ENCODE results near the gene CPA3. TPM values are rescaled to one million over a fixed set of nuclear protein-coding genes. Genes with fewer than 3 reads are reported as not detected.

The CPA3 gene
- total and polyA plus RNA-seq, 5 experiments from 2014 or later = not detected

GRCh38 chr3:148873270-148873927, 8.3 kb downstream of the CPA3 start:
- Mint-ChIP-seq H3K9me3 (no peaks in the 10 kb centered on the region), H3K4me1 (peaks cover 0 to 1% (median 0%) of the 10 kb centered on the region in 4 donors), H3K27me3 (peaks cover 0 to 9% (median 3%) of the 10 kb centered on the region in 5 donors), H3K4me3 (no peak overlapping the region), H3K27ac (no peak overlapping the region), H3K36me3 (no peaks in the 10 kb centered on the region)
- POLR2A ChIA-PET = no interaction called here
- ATAC-seq (no peak), DNase-seq (no peak)

- peaks cover under 1 to 9% (median 3%) of the 10 kb centered on the region in 5 donors for H3K27me3 Mint-ChIP-seq
- ATAC-seq = no peak
Observed at GRCh38 chr3:148873977-148874376, 8.9 kb downstream of the CPA3 start.

GRCh38 chr3:148878095-148878494, 13.0 kb downstream of the CPA3 start:
- Mint-ChIP-seq H3K4me3 (no peak overlapping the region), H3K27ac (no peak overlapping the region), H3K36me3 (no peaks in the 10 kb centered on the region), H3K9me3 (no peaks in the 10 kb centered on the region), H3K27me3 (peaks cover 3 to 9% (median 5%) of the 10 kb centered on the region in 5 donors), H3K4me1 (no peaks in the 10 kb centered on the region)
- no peak for DNase-seq
- no peak for ATAC-seq
- POLR2A ChIA-PET = no interaction called here

More at GRCh38 chr3:148873977-148874376, 8.9 kb downstream of the CPA3 start:
- no peaks in the 10 kb centered on the region for H3K36me3 Mint-ChIP-seq
- POLR2A ChIA-PET = no interaction called here
- peaks cover 0 to 1% (median 0%) of the 10 kb centered on the region in 4 donors for H3K4me1 Mint-ChIP-seq
- no peak overlapping the region for H3K4me3 Mint-ChIP-seq
- H3K27ac Mint-ChIP-seq = no peak overlapping the region
- DNase-seq = no peak
- no peaks in the 10 kb centered on the region for H3K9me3 Mint-ChIP-seq

- H3K9me3 Mint-ChIP-seq = no peaks in the 10 kb centered on the region
- H3K36me3 Mint-ChIP-seq = no peaks in the 10 kb centered on the region
- DNase-seq (no peak), ATAC-seq (no peak)
- peaks cover 3 to 9% (median 5%) of the 10 kb centered on the region in 5 donors for H3K27me3 Mint-ChIP-seq
- no peak overlapping the region for H3K4me3 Mint-ChIP-seq
- POLR2A ChIA-PET = interaction anchor here (0.6 kb wide), 1 partner anchor 11 kb away, joined by 3 read pairs; no protein-coding TSS in a partner anchor
- H3K4me1 Mint-ChIP-seq = no peaks in the 10 kb centered on the region
- H3K27ac Mint-ChIP-seq = no peak overlapping the region
Observed at GRCh38 chr3:148879256-148879655, 14.2 kb downstream of the CPA3 start.

- no peak overlapping the region for H3K4me3 Mint-ChIP-seq
- no peak for DNase-seq
- ATAC-seq = no peak
- H3K27me3 Mint-ChIP-seq = peaks cover 0 to 9% (median 5%) of the 10 kb centered on the region in 5 donors
- POLR2A ChIA-PET = no interaction called here
- H3K9me3 Mint-ChIP-seq = no peaks in the 10 kb centered on the region
- H3K4me1 Mint-ChIP-seq = no peaks in the 10 kb centered on the region
- no peaks in the 10 kb centered on the region for H3K36me3 Mint-ChIP-seq
- H3K27ac Mint-ChIP-seq = no peak overlapping the region
Observed at GRCh38 chr3:148880681-148881080, 15.6 kb downstream of the CPA3 start.

GRCh38 chr3:148881286-148881685, 16.2 kb downstream of the CPA3 start:
- H3K9me3 Mint-ChIP-seq = no peaks in the 10 kb centered on the region
- no peaks in the 10 kb centered on the region for H3K4me1 Mint-ChIP-seq
- POLR2A ChIA-PET = no interaction called here
- DNase-seq (no peak), ATAC-seq (no peak)
- H3K4me3 Mint-ChIP-seq = no peak overlapping the region
- peaks cover 2 to 9% (median 5%) of the 10 kb centered on the region in 5 donors for H3K27me3 Mint-ChIP-seq
- no peaks in the 10 kb centered on the region for H3K36me3 Mint-ChIP-seq
- no peak overlapping the region for H3K27ac Mint-ChIP-seq

- Mint-ChIP-seq H3K4me1 (no peaks in the 10 kb centered on the region), H3K9me3 (no peaks in the 10 kb centered on the region), H3K36me3 (no peaks in the 10 kb centered on the region), H3K27ac (no peak overlapping the region), H3K27me3 (peaks cover 2 to 6% (median 4%) of the 10 kb centered on the region in 5 donors), H3K4me3 (no peak overlapping the region)
- DNase-seq = no peak
- POLR2A ChIA-PET = no interaction called here
- no peak for ATAC-seq
Observed at GRCh38 chr3:148882288-148882687, 17.2 kb downstream of the CPA3 start.

GRCh38 chr3:148883163-148883562, 18.1 kb downstream of the CPA3 start:
- H3K27me3 Mint-ChIP-seq = peaks cover 3 to 14% (median 7%) of the 10 kb centered on the region in 5 donors
- no peaks in the 10 kb centered on the region for H3K36me3 Mint-ChIP-seq
- no peak overlapping the region for H3K4me3 Mint-ChIP-seq
- DNase-seq (no peak), ATAC-seq (no peak)
- POLR2A ChIA-PET = no interaction called here
- no peak overlapping the region for H3K27ac Mint-ChIP-seq
- no peaks in the 10 kb centered on the region for H3K4me1 Mint-ChIP-seq
- no peaks in the 10 kb centered on the region for H3K9me3 Mint-ChIP-seq

GRCh38 chr3:148884261-148884660, 19.2 kb downstream of the CPA3 start:
- H3K27ac Mint-ChIP-seq = no peak overlapping the region
- ATAC-seq (no peak), DNase-seq (no peak)
- no peaks in the 10 kb centered on the region for H3K36me3 Mint-ChIP-seq
- H3K9me3 Mint-ChIP-seq = no peaks in the 10 kb centered on the region
- no peak overlapping the region for H3K4me3 Mint-ChIP-seq
- H3K4me1 Mint-ChIP-seq = no peaks in the 10 kb centered on the region
- H3K27me3 Mint-ChIP-seq = peaks cover 7 to 20% (median 13%) of the 10 kb centered on the region in 5 donors
- POLR2A ChIA-PET = no interaction called here

- DNase-seq (no peak), ATAC-seq (no peak)
- Mint-ChIP-seq H3K4me1 (no peaks in the 10 kb centered on the region), H3K9me3 (peaks cover 0 to 4% (median 0%) of the 10 kb centered on the region in 9 donors), H3K4me3 (no peak overlapping the region), H3K36me3 (no peaks in the 10 kb centered on the region), H3K27me3 (peaks cover 7 to 20% (median 15%) of the 10 kb centered on the region in 5 donors), H3K27ac (no peak overlapping the region)
- POLR2A ChIA-PET = no interaction called here
Observed at GRCh38 chr3:148889828-148890227, 24.7 kb downstream of the CPA3 start.

- no peak for DNase-seq
- POLR2A ChIA-PET = no interaction called here
- H3K9me3 Mint-ChIP-seq = peaks cover 0 to 4% (median 0%) of the 10 kb centered on the region in 9 donors
- no peak for ATAC-seq
- no peaks in the 10 kb centered on the region for H3K4me1 Mint-ChIP-seq
- no peaks in the 10 kb centered on the region for H3K36me3 Mint-ChIP-seq
- no peak overlapping the region for H3K4me3 Mint-ChIP-seq
- H3K27ac Mint-ChIP-seq = no peak overlapping the region
- H3K27me3 Mint-ChIP-seq = peaks cover 0 to 10% (median 7%) of the 10 kb centered on the region in 5 donors
Observed at GRCh38 chr3:148896062-148896461, 31.0 kb downstream of the CPA3 start.

- no peak for DNase-seq
- H3K27ac Mint-ChIP-seq = no peak overlapping the region
- no peaks in the 10 kb centered on the region for H3K36me3 Mint-ChIP-seq
- no peaks in the 10 kb centered on the region for H3K4me1 Mint-ChIP-seq
- H3K27me3 Mint-ChIP-seq = peaks cover 6 to 15% (median 13%) of the 10 kb centered on the region in 5 donors
- no peaks in the 10 kb centered on the region for H3K9me3 Mint-ChIP-seq
- no peak overlapping the region for H3K4me3 Mint-ChIP-seq
- POLR2A ChIA-PET = no interaction called here
- no peak for ATAC-seq
Observed at GRCh38 chr3:148901987-148902791, 37.1 kb downstream of the CPA3 start.

GRCh38 chr3:148903022-148903442, 37.9 kb downstream of the CPA3 start:
- no peak for DNase-seq
- POLR2A ChIA-PET = no interaction called here
- ATAC-seq = no peak
- Mint-ChIP-seq H3K36me3 (no peaks in the 10 kb centered on the region), H3K4me3 (no peak overlapping the region), H3K4me1 (no peaks in the 10 kb centered on the region), H3K27ac (no peak overlapping the region), H3K9me3 (no peaks in the 10 kb centered on the region), H3K27me3 (peaks cover 5 to 24% (median 14%) of the 10 kb centered on the region in 5 donors)
